VCaP (cell line): ENCODE results near the gene PRR33.

Experiments used
- H3K27ac ChIP-seq: fragments of 450-650 bp; 2 replicates; pipeline ENCODE4 v1.5.1; 2017
- CTCF ChIP-seq: fragments of 450-650 bp; conservative IDR thresholded peaks from 2 replicates; pipeline ENCODE4 v1.5.1; 2017; ENCODE audit warnings: mild to moderate bottlenecking, moderate library complexity

Gene PRR33

GRCh38 chr11:1916986-1917522 is 25.4 kb upstream of the PRR33 start:
- H3K27ac ChIP-seq, result no peak overlapping the region
- TF ChIP-seq CTCF, result no peak

- no peak overlapping the region for H3K27ac ChIP-seq
Observed at GRCh38 chr11:1916132-1916985, 24.7 kb upstream of the PRR33 start.

GRCh38 chr11:1915795-1916131 is 24.1 kb upstream of the PRR33 start:
- no peak overlapping the region for H3K27ac ChIP-seq
- no peak for TF ChIP-seq CTCF

More at GRCh38 chr11:1916132-1916985, 24.7 kb upstream of the PRR33 start:
- no peak for TF ChIP-seq CTCF

- H3K27ac ChIP-seq, result no peak overlapping the region
- no peak for TF ChIP-seq CTCF
Observed at GRCh38 chr11:1913271-1914060, 21.8 kb upstream of the PRR33 start.

GRCh38 chr11:1912289-1912878 is 20.7 kb upstream of the PRR33 start:
- TF ChIP-seq CTCF, result no peak
- H3K27ac ChIP-seq, result no peak overlapping the region

GRCh38 chr11:1909524-1909923 is 17.8 kb upstream of the PRR33 start:
- no peak for TF ChIP-seq CTCF

GRCh38 chr11:1908618-1909017 is 16.9 kb upstream of the PRR33 start:
- no peak overlapping the region for H3K27ac ChIP-seq
- no peak for TF ChIP-seq CTCF

More at GRCh38 chr11:1909524-1909923, 17.8 kb upstream of the PRR33 start:
- no peak overlapping the region for H3K27ac ChIP-seq
